Endothelial cell (in vitro differentiated cells): ENCODE results near the gene TPSG1. TPM values are rescaled to one million over a fixed set of nuclear protein-coding genes. Genes with fewer than 3 reads are reported as not detected.

Experiments used
- DNase-seq: peaks from one replicate; pipeline ENCODE4 v3.0.0; 2021; ENCODE audit warnings: low spot score
- H3K27ac Mint-ChIP-seq: one replicate; pipeline ENCODE4 v1.8.0; 2021; ENCODE audit warnings: mixed read lengths, inconsistent platforms; ENCODE audit not compliant: unreplicated experiment
- H3K27me3 Mint-ChIP-seq: one replicate; pipeline ENCODE4 v1.8.0; 2021; ENCODE audit warnings: mild to moderate bottlenecking, moderate library complexity, mixed read lengths, inconsistent platforms; ENCODE audit not compliant: unreplicated experiment
- H3K36me3 Mint-ChIP-seq: one replicate; pipeline ENCODE4 v1.8.0; 2021; ENCODE audit warnings: mild to moderate bottlenecking, low read depth, mixed read lengths, inconsistent platforms; ENCODE audit not compliant: unreplicated experiment
- H3K4me1 Mint-ChIP-seq: one replicate; pipeline ENCODE4 v1.8.0; 2021; ENCODE audit warnings: mild to moderate bottlenecking, mixed read lengths, inconsistent platforms; ENCODE audit not compliant: unreplicated experiment
- H3K4me3 Mint-ChIP-seq: one replicate; pipeline ENCODE4 v1.8.0; 2021; ENCODE audit warnings: mild to moderate bottlenecking, mixed read lengths, inconsistent platforms; ENCODE audit not compliant: unreplicated experiment
- H3K9me3 Mint-ChIP-seq: one replicate; pipeline ENCODE4 v1.8.0; 2021; ENCODE audit warnings: mixed read lengths, inconsistent platforms; ENCODE audit not compliant: unreplicated experiment
- CTCF ChIP-seq: fragments of 200-600 bp; sonication (generic); IDR thresholded peaks from one replicate; pipeline ENCODE4 v1.5.0; 2021; ENCODE audit warnings: antibody characterized with exemption; ENCODE audit not compliant: unreplicated experiment
- total RNA-seq: library from RNA; stranded (reverse); fragmentation: NEBNext Ultra II Directional; extraction: Animal tissue kit (Norgen Biotek cat#: 25700); gene quantifications from one replicate; pipeline ENCODE4 v1.2.1, GENCODE V29; 2021; ENCODE audit not compliant: unreplicated experiment

TPSG1 gene
- total RNA-seq, 1 donor from 2014 or later: not detected

DNA sequence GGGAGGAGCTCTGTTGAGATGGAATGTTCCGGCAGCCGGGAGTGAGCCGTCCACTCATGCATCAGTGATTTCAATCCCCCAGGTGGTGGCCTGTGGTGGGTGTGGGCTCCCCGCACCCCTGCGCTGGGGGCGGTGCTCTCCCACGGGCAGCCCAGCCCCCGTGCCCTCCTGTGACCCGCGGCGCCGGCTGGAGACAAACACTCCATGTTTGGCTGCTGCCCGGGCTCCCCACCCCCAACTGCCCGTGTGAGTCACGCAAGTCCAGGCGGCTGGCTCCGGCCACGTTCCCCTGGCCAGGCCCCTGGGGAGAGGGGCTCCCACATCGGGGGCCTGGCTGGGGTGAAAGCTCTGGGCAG, 42.8 kb downstream of the TPSG1 start:
- Mint-ChIP-seq H3K4me1 (no peaks in the 10 kb centered on the region), H3K36me3 (no peaks in the 10 kb centered on the region), H3K27ac (no peak overlapping the region), H3K4me3 (no peak overlapping the region), H3K9me3 (no peaks in the 10 kb centered on the region), H3K27me3 (no peaks in the 10 kb centered on the region)
- DNase-seq: no peak
- no peak for TF ChIP-seq CTCF

DNA sequence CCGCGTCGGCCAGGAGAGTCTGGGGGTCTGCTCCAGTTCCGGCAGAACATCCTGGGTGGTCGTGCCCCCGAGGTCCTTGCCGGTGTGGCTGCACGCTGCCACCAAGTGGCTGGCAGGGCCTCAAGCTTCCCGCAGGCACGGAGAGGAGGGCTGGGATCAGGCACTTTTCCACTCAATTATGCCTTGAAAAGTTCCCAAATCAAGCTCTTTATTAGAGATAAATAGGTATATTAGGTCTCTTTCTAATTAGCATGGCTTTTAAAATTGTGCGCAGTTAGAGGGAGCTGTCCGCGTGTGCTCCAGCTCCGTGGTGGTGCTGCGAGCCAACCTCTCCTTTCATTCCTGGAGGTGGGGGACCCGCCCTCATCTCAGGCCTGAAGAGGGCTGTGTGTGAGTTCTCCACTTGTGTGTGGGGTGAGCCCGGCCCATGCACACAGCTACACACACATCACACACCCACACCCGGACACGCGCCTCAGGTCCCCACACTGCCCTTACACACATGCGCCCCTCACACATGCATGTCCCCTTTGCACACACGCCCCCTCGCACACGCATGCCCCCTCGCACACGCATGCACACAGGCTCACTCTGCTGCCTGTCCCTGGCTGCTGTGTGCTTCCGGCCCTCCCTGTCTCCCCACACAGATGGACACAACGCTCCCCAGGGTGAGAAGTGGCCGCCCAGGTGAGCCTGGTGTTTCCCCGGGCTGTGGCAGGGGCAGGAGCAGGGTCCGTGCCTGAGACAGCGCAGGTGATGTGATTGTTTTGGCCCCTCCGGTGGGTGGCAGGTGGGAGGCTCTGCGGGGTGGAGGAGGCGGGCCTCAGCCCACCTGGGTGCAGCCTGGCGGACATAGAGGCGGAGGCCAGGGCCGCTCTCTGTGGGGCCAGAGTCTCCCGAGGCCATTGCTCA, 43.4 kb downstream of the TPSG1 start:
- Mint-ChIP-seq H3K9me3 (no peaks in the 10 kb centered on the region), H3K4me1 (no peaks in the 10 kb centered on the region), H3K27ac (no peak overlapping the region), H3K4me3 (no peak overlapping the region), H3K27me3 (no peaks in the 10 kb centered on the region), H3K36me3 (no peaks in the 10 kb centered on the region)
- TF ChIP-seq CTCF: no peak
- no peak for DNase-seq

DNA sequence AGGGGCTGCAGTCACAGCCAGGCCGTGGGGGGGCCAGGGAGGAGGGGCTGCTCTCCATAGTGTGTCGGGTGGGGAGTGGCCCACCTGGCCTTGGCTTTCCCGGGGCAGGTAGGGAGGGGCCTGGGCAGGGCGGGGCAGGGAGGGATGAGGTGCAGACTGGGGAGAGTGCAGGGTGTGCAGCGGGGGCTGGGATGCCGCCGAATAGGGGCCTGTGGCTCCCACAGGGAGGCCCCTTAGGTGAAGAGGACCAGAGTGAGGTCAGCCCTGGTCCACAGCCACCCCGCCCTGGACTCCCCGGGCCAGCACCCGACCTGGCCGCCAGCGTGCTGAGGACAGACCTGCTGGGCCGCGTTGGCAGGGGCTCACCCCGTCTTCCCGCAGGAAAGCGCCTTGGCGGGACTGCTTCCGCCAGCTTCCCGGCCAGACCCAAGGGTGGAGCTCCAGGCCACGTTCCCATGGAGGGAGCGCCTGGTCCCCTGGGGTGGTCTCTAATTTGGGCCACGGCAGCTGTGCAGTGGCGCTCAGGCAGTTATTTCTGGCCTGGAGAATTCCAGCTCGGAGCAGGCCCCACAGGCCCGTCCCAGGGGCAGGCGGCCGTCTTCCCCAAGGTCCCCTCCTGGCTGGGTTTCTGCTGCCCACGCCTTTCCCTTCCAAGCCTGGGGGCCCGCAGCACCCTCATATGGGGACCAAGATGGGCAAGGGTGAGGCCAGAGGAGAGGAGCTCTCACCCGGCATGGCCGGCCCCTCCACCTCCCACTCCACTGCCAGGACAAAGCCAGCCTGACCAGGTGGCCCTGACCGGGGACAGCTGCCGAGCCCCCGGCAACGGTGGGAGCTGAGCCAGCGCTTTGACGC, 44.3 kb downstream of the TPSG1 start:
- DNase-seq: no peak
- Mint-ChIP-seq H3K36me3 (no peaks in the 10 kb centered on the region), H3K27ac (no peak overlapping the region), H3K4me1 (no peaks in the 10 kb centered on the region), H3K4me3 (no peak overlapping the region), H3K9me3 (no peaks in the 10 kb centered on the region), H3K27me3 (no peaks in the 10 kb centered on the region)
- TF ChIP-seq CTCF: no peak

DNA sequence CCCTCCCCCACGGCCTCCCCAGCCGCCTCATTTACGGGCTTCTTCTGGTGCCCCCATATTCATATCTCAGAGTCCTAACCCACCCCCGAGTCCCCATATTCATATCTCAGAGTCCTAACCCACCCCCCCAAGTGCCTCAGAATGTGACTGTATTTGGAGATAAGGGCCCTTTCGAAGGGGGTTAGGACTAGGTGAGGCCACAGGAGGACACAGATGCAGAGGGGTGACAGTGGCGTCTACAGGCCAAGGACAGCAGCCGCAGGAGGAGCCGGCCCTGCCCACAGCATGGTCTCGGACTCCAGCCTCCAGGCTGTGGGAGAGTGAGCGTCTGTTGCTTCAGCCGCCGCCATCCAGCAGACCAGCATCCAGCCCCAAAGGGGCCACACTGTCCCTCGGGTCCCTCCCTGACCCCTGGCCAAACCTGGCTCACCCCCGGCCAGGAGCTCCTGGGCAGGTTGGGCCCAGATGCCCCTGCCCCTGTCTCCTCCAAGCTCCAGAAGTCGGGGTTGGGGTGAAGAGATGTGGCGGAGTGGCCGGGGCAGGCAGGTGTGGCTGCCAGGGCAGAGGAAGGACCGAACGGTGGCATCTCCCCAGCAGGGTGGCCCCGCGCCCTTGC, 46.7 kb downstream of the TPSG1 start:
- Mint-ChIP-seq H3K36me3 (no peaks in the 10 kb centered on the region), H3K27ac (no peak overlapping the region), H3K4me1 (no peaks in the 10 kb centered on the region), H3K27me3 (no peaks in the 10 kb centered on the region), H3K9me3 (no peaks in the 10 kb centered on the region), H3K4me3 (no peak overlapping the region)
- TF ChIP-seq CTCF: no peak
- no peak for DNase-seq
